Activated T-cell treated with anti-CD3 and anti-CD28 coated beads, Interleukin-2, amount 50 U/mL, for 48 hours (primary cell): Measurements from ENCODE around the gene ACAT2.
A peak's percentile ranks its signal among the peaks of the same experiment; 100 is the strongest.
"Not testable (repeated sequence)": the region's sequence is repeated elsewhere in the genome, so short reads cannot be mapped to it uniquely, and the experiment has no call there.

Experiments
- DNase-seq, 2 experiments: peaks; one replicate each; pipeline ENCODE4 v3.0.0-alpha.2; 2020

The ACAT2 gene

DNA sequence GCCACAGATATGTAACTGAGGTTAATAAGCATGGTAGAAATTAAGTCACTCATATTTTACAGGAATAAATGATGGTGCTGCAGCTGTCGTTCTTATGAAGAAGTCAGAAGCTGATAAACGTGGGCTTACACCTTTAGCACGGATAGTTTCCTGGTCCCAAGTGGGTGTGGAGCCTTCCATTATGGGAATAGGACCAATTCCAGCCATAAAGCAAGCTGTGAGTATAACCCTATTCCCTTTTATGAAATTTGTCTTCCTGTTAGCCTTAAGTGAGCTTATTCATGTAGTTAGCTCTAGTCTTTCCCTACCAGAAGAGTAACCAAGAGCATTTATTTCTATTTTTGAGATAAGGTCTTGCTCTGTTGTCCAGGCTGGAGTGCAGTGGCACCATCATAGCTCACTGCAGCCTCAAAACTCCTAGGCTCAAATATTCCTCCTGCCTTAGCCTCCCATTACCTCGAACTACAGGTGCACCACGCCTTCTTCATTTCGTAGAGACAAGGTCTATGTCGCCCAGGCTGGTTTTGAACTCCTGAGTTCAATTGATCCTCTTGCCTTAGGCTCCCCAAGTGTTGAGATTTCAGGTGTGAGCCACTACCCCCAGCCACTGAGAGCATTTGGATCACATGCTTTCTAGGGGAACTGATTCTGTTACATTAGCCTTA, 15.5 kb downstream of the ACAT2 start:
- no peak for DNase-seq

GRCh38 chr6:159778131-159778530, 16.3 kb downstream of the ACAT2 start:
- DNase-seq: no peak

DNA sequence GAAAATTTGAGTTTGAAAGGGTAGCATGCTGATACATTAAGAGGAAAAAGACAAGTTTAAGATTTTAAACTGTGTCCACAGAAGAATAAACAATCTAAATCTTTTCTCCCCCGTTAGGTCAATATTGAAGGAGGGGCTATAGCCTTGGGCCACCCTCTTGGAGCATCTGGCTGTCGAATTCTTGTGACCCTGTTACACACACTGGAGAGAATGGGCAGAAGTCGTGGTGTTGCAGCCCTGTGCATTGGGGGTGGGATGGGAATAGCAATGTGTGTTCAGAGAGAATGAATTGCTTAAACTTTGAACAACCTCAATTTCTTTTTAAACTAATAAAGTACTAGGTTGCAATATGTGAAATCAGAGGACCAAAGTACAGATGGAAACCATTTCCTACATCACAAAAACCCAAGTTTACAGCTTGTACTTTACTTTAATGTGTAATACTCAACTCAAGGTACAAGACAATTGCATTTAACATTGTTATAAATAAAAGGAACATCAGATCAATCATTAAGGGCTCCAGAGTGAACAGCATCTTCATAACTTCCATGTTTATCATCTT, 16.8 kb downstream of the ACAT2 start:
- no peak for DNase-seq

- peak in 1 of 2 experiments; percentile 34 for DNase-seq
Observed at GRCh38 chr6:159788276-159788675, 26.4 kb downstream of the ACAT2 start.

GRCh38 chr6:159788753-159789376, 27.0 kb downstream of the ACAT2 start:
- DNase-seq: peak; percentile 34 to 49

DNA sequence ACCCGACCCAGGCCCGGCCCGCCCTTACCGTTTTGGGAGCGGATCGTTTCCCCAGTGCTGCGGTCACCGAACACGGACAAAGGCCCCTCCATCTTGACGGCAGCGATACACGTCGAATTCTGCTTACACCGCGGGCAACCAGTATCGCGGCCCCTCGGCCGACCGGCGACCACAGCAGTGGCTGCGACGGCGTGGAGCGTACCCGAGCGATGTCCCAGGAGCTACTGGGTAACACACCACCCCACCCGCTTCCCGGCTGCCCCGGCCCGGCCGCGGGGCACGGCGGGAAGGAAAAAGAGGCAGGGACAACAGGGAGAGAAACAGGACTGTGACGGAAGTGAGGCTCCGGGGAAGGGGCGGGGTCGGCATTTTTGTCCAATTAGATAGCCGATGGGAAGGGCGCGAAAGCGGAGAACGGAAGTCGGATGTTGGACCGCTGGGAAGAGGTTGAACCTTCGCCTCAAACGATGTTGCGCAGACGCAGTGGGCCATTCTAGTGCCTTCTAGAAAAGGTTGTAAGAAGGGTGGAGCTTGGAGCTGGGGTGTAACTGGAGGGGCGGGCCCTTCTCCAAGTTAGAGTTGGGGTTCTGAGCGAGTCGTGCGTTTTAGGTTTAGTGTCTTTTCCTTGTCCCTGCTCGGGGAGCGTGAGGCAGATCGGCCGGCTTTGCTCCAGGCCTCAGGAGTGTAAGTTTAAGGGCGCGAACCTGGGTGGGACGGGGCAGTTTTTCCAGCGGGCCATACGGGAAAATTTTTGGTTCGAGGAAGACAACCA, 27.7 kb downstream of the ACAT2 start, which contains the start of gene TCP1:
TSS of gene TCP1 (minus strand) at position 226 of the 772 bp plus-strand sequence. CDS start at position 92, 134 bp downstream.
- DNase-seq: peak; percentile 99

- DNase-seq: peak; percentile 85 to 89
Observed at GRCh38 chr6:159790149-159790955, 28.5 kb downstream of the ACAT2 start, which contains the start of gene MRPL18. MRPL18 (plus strand) TSS chr6:159790467; CDS start chr6:159790588, 121 bp downstream.

DNA sequence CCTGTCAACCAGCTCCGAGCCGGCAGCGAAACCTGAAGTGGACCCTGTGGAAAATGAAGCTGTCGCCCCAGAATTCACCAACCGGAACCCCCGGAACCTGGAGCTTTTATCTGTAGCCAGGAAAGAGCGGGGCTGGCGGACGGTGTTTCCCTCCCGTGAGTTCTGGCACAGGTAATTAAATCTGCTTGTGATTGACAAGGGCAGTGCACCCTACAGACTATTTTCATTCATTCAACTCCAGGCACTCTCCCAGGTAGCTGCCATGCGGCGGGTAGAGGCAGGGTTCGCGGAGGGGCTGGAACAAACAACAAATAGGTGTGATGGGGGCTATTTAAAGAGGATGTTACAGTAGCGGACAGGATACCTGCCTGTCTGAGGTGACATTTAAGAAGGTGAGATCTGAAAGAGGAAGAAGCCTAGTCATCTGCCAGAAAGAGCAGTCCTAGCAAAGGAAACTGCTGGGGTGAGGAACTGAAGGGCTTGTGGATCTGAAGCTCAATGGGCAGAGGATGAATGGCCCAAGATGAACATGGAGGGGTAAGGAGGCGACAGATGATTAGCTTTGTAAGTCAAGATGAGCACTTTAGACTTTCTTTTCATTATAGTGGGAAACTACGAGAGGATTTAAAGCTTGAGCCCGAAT, 29.2 kb downstream of the ACAT2 start:
- peak; percentile 32 to 37 for DNase-seq

DNA sequence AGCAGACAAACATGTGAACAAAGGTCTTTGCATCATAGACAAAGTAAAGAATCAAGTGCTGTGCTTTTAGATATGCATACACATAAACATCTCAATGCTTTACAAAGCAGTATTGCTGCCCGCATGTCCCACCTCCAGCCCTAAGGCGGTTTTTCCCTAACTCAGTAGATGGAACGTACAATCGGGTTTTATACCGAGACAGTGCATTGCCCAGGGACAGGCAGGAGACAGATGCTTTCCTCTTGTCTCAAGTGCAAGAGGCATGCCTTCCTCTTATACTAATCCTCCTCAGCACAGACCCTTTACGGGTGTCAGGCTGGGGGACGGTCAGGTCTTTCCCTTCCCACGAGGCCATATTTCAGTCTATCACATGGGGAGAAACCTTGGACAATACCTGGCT, 33.1 kb downstream of the ACAT2 start:
- DNase-seq: not testable (repeated sequence)

- DNase-seq: no peak
Observed at GRCh38 chr6:159797554-159797953, 35.7 kb downstream of the ACAT2 start.

DNA sequence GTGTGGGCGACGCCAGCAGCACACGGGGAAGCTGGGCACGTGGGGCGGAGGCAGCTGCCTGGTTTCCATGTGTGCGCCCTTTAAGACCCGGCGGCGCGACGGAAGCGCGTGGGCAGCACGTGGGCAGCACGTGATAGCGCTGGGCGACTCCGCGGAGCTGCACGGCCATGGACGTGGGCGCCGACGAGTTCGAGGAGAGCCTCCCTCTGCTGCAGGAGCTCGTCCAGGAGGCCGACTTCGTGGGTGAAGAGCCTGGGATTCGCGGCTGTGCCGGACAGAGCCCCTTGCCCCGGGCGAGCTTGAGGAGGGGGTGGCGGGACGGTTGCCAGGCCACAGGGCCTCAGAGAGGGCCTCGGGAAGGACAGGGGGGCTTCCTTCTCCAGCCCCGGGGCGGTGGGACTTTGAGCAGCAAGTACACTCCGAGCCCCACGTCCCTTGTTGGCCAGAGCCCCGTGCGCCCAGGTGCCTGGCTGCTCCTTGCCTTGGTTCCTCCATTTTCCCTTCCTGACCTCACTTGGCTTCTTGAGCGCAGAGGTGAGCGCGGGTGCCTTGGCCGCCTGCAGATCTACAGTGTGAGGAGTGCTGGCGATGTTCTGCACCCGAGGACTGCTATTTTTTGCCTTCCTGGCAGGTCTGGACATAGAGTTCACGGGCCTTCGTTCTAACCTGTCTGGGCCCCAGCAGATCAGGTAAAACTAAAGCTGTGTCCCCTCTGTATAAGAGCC, 38.5 kb downstream of the ACAT2 start, which contains the start of gene PNLDC1:
TSS of gene PNLDC1 (plus strand) at position 136 of the 725 bp plus-strand sequence. CDS start at position 168, 32 bp downstream.
- DNase-seq: no peak

- DNase-seq: no peak
Observed at GRCh38 chr6:159801935-159802334, 40.1 kb downstream of the ACAT2 start.

GRCh38 chr6:159804504-159804903, 42.7 kb downstream of the ACAT2 start:
- DNase-seq: no peak

DNA sequence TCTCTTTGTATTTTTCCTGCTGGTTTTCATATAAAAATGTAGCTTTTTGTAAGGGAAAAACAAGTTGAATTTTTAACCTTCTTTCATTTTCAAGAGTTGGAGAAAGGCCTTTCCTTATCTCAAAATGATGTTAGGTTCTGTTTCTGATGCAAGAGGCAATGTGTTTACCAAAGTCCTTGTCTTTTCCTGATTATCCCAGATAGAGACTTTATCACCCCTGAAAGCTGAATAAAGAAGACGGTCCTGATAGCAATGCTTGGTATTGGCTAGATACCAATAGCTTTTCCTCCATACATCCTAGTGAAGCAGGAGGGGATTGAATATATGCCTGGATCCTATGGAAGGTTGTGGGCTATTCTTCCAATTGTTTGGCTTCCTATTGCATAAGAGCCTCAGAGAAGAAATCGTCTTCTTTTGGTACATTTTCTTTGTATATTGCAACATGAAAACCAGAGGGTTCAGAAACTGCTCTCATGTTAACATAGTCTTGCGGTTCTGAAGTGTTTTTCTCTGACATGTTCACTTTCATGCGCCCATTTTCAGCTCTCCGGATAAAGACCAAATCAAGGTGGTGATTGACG, 43.7 kb downstream of the ACAT2 start:
- no peak for DNase-seq

GRCh38 chr6:159806021-159806458, 44.2 kb downstream of the ACAT2 start:
- no peak for DNase-seq

GRCh38 chr6:159807150-159807858, 45.5 kb downstream of the ACAT2 start:
- no peak for DNase-seq

GRCh38 chr6:159808647-159809046, 46.8 kb downstream of the ACAT2 start:
- no peak for DNase-seq

GRCh38 chr6:159809149-159809548, 47.3 kb downstream of the ACAT2 start:
- DNase-seq: no peak

- DNase-seq: no peak
Observed at GRCh38 chr6:159813781-159814180, 51.9 kb downstream of the ACAT2 start.

GRCh38 chr6:159815410-159815809, 53.6 kb downstream of the ACAT2 start:
- no peak for DNase-seq
